Mucosa of descending colon (tissue), 3 donors: Measurements from ENCODE around the gene ADCY4. TPM values are rescaled to one million over a fixed set of nuclear protein-coding genes. Genes with fewer than 3 reads are reported as not detected.

Source experiments
- ATAC-seq: fragments of 200-7000 bp; cut with Tn5 transposase; one replicate; pipeline ENCODE4 v1.9.1; 2020; ENCODE audit warnings: mild to moderate bottlenecking, moderate library complexity
- DNase-seq, 3 donors: peaks; one replicate each; pipeline ENCODE4 v3.0.0-alpha.2; 2020
- H3K36me3 ChIP-seq: fragments of 200-600 bp; one replicate; pipeline ENCODE4 v1.8.0; 2021; ENCODE audit warnings: low read depth, mild to moderate bottlenecking
- H3K4me1 ChIP-seq: fragments of 200-600 bp; one replicate; pipeline ENCODE4 v1.8.0; 2021; ENCODE audit warnings: low read depth, mild to moderate bottlenecking
- H3K4me3 ChIP-seq: fragments of 200-600 bp; one replicate; pipeline ENCODE4 v1.8.0; 2021; ENCODE audit warnings: mild to moderate bottlenecking
- H3K9me3 ChIP-seq: fragments of 200-600 bp; one replicate; pipeline ENCODE4 v1.8.0; 2021; ENCODE audit warnings: mild to moderate bottlenecking
- CTCF ChIP-seq: fragments of 200-600 bp; IDR thresholded peaks from one replicate; pipeline ENCODE4 v1.8.0; 2022; ENCODE audit warnings: antibody characterized with exemption, mild to moderate bottlenecking
- intact Hi-C, 2 donors: fragments of 100-400 bp; cut with DNase I in 1 of 2; cut with micrococcal nuclease in 1 of 2; formaldehyde crosslinking; loops; one replicate each; pipeline versions ENCODE4 v1.11.0 to v1.11.1; 2022; cut with DNase I, micrococcal nuclease
- total RNA-seq, 3 donors: library from RNA; stranded (reverse); fragmentation: NEBNext Ultra II Directional in 2 of 3; extraction: Animal tissue kit (Norgen Biotek cat#: 25700) in 2 of 3; gene quantifications; one replicate each; pipeline versions ENCODE4 v1.2.1 to v1.2.4, GENCODE V29; 2021 to 2023
- donor health status: DM: no; HTN: no; CAD: no; lungs with moderate emphysema.
- donor health status: DM: no; HTN: no; CAD: no.
- donor health status: DM: no; HTN: yes; CAD: no.

Gene ADCY4
- total RNA-seq, 3 donors from 2014 or later = 13.9 to 23.5 (median 20.7) TPM

GRCh38 chr14:24317141-24317928 is 17.5 kb downstream of the ADCY4 start:
- no peaks in the 10 kb centered on the region for H3K36me3 ChIP-seq
- no peak for TF ChIP-seq CTCF
- no peaks in the 10 kb centered on the region for H3K9me3 ChIP-seq
- ATAC-seq = no peak
- H3K4me1 ChIP-seq = peaks cover 20% of the 10 kb centered on the region
- H3K4me3 ChIP-seq = no peak overlapping the region
- DNase-seq = no peak
- intact Hi-C loops = no loop called here

- TF ChIP-seq CTCF = no peak
- H3K4me1 ChIP-seq = peaks cover 24% of the 10 kb centered on the region
- no peaks in the 10 kb centered on the region for H3K9me3 ChIP-seq
- H3K36me3 ChIP-seq = no peaks in the 10 kb centered on the region
- DNase-seq (no peak), ATAC-seq (peak; percentile 1)
- no peak overlapping the region for H3K4me3 ChIP-seq
- intact Hi-C loops = no loop called here
These were observed 18.3 kb downstream of the ADCY4 start for GRCh38 chr14:24316597-24316950.

- ATAC-seq (peak; percentile 79), DNase-seq (peak; percentile 70 to 84 (median 81))
- H3K4me3 ChIP-seq = no peak overlapping the region
- H3K36me3 ChIP-seq = no peaks in the 10 kb centered on the region
- no peaks in the 10 kb centered on the region for H3K9me3 ChIP-seq
- peaks cover 28% of the 10 kb centered on the region for H3K4me1 ChIP-seq
- TF ChIP-seq CTCF = peak; percentile 18
- intact Hi-C loops = no loop called here
These were observed 18.9 kb downstream of the ADCY4 start for GRCh38 chr14:24315807-24316596.

GRCh38 chr14:24315243-24315806 is 19.5 kb downstream of the ADCY4 start:
- no peaks in the 10 kb centered on the region for H3K9me3 ChIP-seq
- DNase-seq = no peak
- no peak for TF ChIP-seq CTCF
- no peaks in the 10 kb centered on the region for H3K36me3 ChIP-seq
- H3K4me1 ChIP-seq = peaks cover 35% of the 10 kb centered on the region
- H3K4me3 ChIP-seq = no peak overlapping the region
- no peak for ATAC-seq
- intact Hi-C loops = no loop called here

GRCh38 chr14:24314377-24315193 is 20.3 kb downstream of the ADCY4 start:
- no peak for ATAC-seq
- peaks cover 43% of the 10 kb centered on the region for H3K4me1 ChIP-seq

More at GRCh38 chr14:24314377-24315193, 20.3 kb downstream of the ADCY4 start:
- no peak for TF ChIP-seq CTCF
- DNase-seq = no peak
- Histone ChIP-seq H3K9me3 (no peaks in the 10 kb centered on the region), H3K4me3 (no peak overlapping the region), H3K36me3 (no peaks in the 10 kb centered on the region)
- intact Hi-C loops = no loop called here
